Heart right ventricle (tissue), 16 donors: ENCODE measurements around the gene EHMT1. TPM values are rescaled to one million over a fixed set of nuclear protein-coding genes. Genes with fewer than 3 reads are reported as not detected.
A peak's percentile ranks its signal among the peaks of the same experiment; 100 is the strongest.

Experiments
- ATAC-seq, 8 donors: fragments of 200-7000 bp; cut with Tn5 transposase; one replicate each; pipeline ENCODE4 v1.9.1; 2020; ENCODE audit warnings: mild to moderate bottlenecking in 8 of 8, moderate library complexity in 8 of 8, moderate number of reproducible peaks in 1 of 8
- DNase-seq, 2 donors: peaks; one replicate each; pipeline ENCODE4 v3.0.0-alpha.2; 2020
- H3K27ac ChIP-seq, 10 donors: fragments of 200-600 bp; sonication (generic) in 2 of 10; one replicate each; pipeline versions ENCODE4 v1.5.0 to v1.8.0; 2020 to 2022; ENCODE audit warnings: mild to moderate bottlenecking in 3 of 10
- H3K27me3 ChIP-seq, 7 donors: fragments of 200-600 bp; one replicate each; pipeline ENCODE4 v1.8.0; 2021 to 2022; ENCODE audit warnings: mild to moderate bottlenecking in 2 of 7
- H3K36me3 ChIP-seq, 9 donors: fragments of 200-600 bp; sonication (generic) in 1 of 9; one replicate each; pipeline versions ENCODE4 v1.5.0 to v1.8.0; 2020 to 2022; ENCODE audit warnings: mild to moderate bottlenecking in 2 of 9
- H3K4me1 ChIP-seq, 9 donors: fragments of 200-600 bp; sonication (generic) in 1 of 9; one replicate each; pipeline versions ENCODE4 v1.5.0 to v1.8.0; 2020 to 2022; ENCODE audit warnings: mild to moderate bottlenecking in 4 of 9
- H3K4me3 ChIP-seq, 10 donors: fragments of 200-600 bp; sonication (generic) in 2 of 10; one replicate each; pipeline versions ENCODE4 v1.5.0 to v1.8.0; 2020 to 2022; ENCODE audit warnings: mild to moderate bottlenecking in 7 of 10, moderate library complexity in 2 of 10
- H3K9me3 ChIP-seq, 11 donors: fragments of 200-600 bp in 10 of 11; sonication (generic) in 2 of 11; one replicate each; pipeline versions ENCODE4 v1.5.0 to v1.8.0; 2013 to 2022; ENCODE audit warnings: mild to moderate bottlenecking in 2 of 11, control low read depth in 1 of 11, moderate library complexity in 1 of 11
- WGBS, 2 donors: extraction: QIAGEN DNeasy Blood & Tissue Kit; methylation state at CpG; one replicate each; pipeline ENCODE4 v1.1.7; 2013; ENCODE audit warnings: inconsistent platforms in 1 of 2; 5-methylcytosine and 5-hydroxymethylcytosine counted together
- intact Hi-C, 10 donors: fragments of 100-400 bp; cut with DNase I; formaldehyde crosslinking; loops; one replicate each; pipeline versions ENCODE4 v1.11.1 to v1.14.2; 2022
- polyA plus RNA-seq, 2 donors: library from polyadenylated mRNA; stranded (reverse); fragments of 200-250 nt; gene quantifications; one replicate each; pipeline ENCODE4 v1.2.3, GENCODE V29; 2013
- total RNA-seq, 10 donors: library from RNA; stranded (reverse); fragmentation: NEBNext Ultra II Directional in 3 of 10; extraction: Animal tissue kit (Norgen Biotek cat#: 25700) in 3 of 10; gene quantifications; one replicate each; pipeline versions ENCODE4 v1.2.1 to v1.2.4, GENCODE V29; 2021 to 2023
- TF ChIP-seq, protein P1 (sequence below), 9 donors: fragments of 200-600 bp; sonication (generic) in 2 of 9; IDR thresholded peaks; one replicate each; pipeline versions ENCODE4 v1.5.0 to v1.8.0; 2021 to 2022; ENCODE audit warnings: antibody characterized with exemption in 9 of 9, mild to moderate bottlenecking in 5 of 9, moderate library complexity in 1 of 9
- donor health status: Arrhythmogenic right ventricular cardiomyopathy.
- donor health status: ischemic (EF 13 %, LVEDD 7.1; RV severe dilation, severe dysfunction).
- donor health status: healthy with polysubstance abuse.
- donor health status: DM: no; HTN: yes; CAD: no.
- donor health status: DM: no; HTN: no; CAD: no.
- donor health status: ischemic (EF 25% LVEDD 6.9; RV normal size, moderate dysfunction).
- donor health status: ischemic (EF 25% LVEDD 5.7; RV mildly dilated, moderate dysfunction).
- donor health status: healthy.
- donor health status: DM: yes; HTN: yes; CAD: no.
- donor health status: Ischemic cardiomyopathy.
- donor health status: ischemic (EF 35%, LVEDD 5.7; RV mildly dilated, moderate dysfunction).
- donor health status: nonischemic (EF 11% LVEDD 7.7; RV severe dilation, severe dysfunction).
- donor health status: DM: yes; HTN: yes; CAD: no.
- donor health status: PGD.
- donor health status: ischemic (EF 29% LVEDD 5.4; RV normal size, mild dysfunction).
- donor health status: nonischemic (EF 23%, LVEDD 6.1; RV moderate dilation, normal function).

Gene EHMT1
- total and polyA plus RNA-seq, 12 donors, result 19.6 to 45.1 (median 31.1) TPM

DNA sequence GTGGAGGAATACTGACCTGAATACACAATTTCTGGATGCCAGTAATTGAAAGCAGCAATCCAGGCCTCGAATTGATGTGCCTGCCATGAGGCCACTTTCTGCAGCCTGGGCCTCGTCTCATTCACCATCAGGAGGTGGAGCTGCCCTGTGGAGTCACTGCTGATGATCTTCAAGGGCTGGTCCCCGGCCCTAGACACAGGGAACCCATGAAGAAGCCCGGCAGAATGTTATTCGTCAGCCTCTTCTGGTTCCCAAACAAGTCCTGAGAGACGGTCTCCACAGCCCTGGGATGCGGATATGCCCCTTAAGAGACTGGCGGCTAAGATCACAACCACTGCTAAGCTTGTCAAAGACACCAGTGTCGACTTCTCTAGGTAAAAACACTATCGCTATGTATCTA lies 44.6 kb upstream of the EHMT1 start:
- TF ChIP-seq, protein P1, sequence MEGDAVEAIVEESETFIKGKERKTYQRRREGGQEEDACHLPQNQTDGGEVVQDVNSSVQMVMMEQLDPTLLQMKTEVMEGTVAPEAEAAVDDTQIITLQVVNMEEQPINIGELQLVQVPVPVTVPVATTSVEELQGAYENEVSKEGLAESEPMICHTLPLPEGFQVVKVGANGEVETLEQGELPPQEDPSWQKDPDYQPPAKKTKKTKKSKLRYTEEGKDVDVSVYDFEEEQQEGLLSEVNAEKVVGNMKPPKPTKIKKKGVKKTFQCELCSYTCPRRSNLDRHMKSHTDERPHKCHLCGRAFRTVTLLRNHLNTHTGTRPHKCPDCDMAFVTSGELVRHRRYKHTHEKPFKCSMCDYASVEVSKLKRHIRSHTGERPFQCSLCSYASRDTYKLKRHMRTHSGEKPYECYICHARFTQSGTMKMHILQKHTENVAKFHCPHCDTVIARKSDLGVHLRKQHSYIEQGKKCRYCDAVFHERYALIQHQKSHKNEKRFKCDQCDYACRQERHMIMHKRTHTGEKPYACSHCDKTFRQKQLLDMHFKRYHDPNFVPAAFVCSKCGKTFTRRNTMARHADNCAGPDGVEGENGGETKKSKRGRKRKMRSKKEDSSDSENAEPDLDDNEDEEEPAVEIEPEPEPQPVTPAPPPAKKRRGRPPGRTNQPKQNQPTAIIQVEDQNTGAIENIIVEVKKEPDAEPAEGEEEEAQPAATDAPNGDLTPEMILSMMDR (IDR thresholded peaks at IDR 0.05), result no peak
- WGBS, 2 donors, result 84 to 92% methylated on average over 10 of the region's 10 CpGs
- Histone ChIP-seq H3K9me3 (no peaks in the 10 kb centered on the region), H3K27me3 (no peaks in the 10 kb centered on the region), H3K4me1 (peaks cover 15 to 48% (median 39%) of the 10 kb centered on the region in 9 donors), H3K27ac (peak overlapping the region in 2 of 10 donors; percentile 62 to 72), H3K4me3 (no peak overlapping the region), H3K36me3 (peaks cover 0 to 69% (median 23%) of the 10 kb centered on the region in 9 donors)
- intact Hi-C loops, result no loop called here
- no peak for DNase-seq
- no peak for ATAC-seq

DNA sequence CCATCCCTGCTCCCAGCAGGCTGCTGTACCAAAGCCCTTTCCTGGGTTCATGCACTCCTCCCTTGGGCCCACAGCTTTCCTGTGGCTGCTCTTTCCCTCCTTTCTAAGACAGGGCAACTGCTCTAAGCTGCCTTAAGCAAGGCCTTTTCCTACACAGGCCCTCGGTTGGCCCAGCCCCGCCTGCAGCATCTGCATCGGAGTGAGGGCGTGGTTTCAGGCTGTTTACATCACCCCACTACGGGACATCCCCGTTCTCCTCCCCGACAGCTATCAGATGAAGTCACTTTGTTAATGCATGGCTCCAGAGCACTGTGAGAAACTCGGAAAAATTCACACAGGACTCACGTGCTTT lies 43.5 kb upstream of the EHMT1 start:
- no peaks in the 10 kb centered on the region for H3K9me3 ChIP-seq
- WGBS, 2 donors, result 41 to 50% methylated on average over 9 of the region's 9 CpGs
- peaks cover 0 to 65% (median 23%) of the 10 kb centered on the region in 9 donors for H3K36me3 ChIP-seq
- TF ChIP-seq, protein P1 (IDR thresholded peaks at IDR 0.05), result no peak
- no peaks in the 10 kb centered on the region for H3K27me3 ChIP-seq
- intact Hi-C loops, result no loop called here
- DNase-seq (no peak), ATAC-seq (peak in 1 of 8 donors; percentile 9)
- peak overlapping the region in 8 of 10 donors; percentile 0 to 72 (median 62) for H3K27ac ChIP-seq
- peaks cover 15 to 56% (median 43%) of the 10 kb centered on the region in 9 donors for H3K4me1 ChIP-seq
- H3K4me3 ChIP-seq, result no peak overlapping the region

DNA sequence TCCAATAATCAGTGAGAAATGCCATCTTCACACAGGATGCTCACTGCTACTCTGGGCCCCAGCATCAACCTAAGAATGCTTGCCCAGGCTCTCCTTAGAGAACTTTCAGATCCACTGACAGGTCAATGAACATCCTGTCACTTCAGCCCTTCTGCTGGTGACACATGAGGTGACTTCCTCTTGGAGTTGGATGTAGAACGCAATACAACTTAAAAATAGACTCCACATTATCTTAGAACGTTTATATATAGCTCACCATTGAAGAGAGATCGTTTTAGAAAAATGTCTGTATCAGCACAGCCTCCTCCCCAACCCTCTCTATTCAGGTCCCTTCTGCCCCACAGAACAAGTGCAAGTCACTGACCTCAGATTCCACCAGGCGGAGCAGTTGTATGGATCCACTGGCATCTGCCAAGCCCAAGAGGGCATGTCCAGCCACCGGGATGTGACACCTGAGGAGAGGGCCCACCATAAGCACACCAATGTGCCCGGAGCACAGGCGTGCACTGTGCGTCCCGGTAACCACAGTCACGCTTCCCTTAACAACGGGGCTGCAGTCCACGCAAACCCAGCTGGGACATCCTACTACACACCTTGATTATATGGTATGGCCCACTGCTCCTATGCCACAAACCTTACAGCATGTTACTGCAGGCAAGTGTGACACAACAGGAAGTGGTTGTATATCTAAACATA lies 42.9 kb upstream of the EHMT1 start:
- Histone ChIP-seq H3K4me1 (peaks cover 15 to 60% (median 43%) of the 10 kb centered on the region in 9 donors), H3K27ac (peak overlapping the region in 9 of 10 donors; percentile 0 to 72 (median 62)), H3K4me3 (peak overlapping the region in 1 of 10 donors; percentile 1), H3K9me3 (no peaks in the 10 kb centered on the region), H3K36me3 (peaks cover 0 to 60% (median 23%) of the 10 kb centered on the region in 9 donors), H3K27me3 (no peaks in the 10 kb centered on the region)
- ATAC-seq, result peak in 6 of 8 donors; percentile 16 to 69 (median 58)
- 43 to 54% methylated on average over 12 of the region's 12 CpGs for WGBS, 2 donors
- TF ChIP-seq, protein P1 (IDR thresholded peaks at IDR 0.05), result peak in 5 of 9 donors; percentile 17 to 44 (median 35)
- intact Hi-C loops, result no loop called here
- peak in 1 of 2 donors; percentile 30 for DNase-seq

DNA sequence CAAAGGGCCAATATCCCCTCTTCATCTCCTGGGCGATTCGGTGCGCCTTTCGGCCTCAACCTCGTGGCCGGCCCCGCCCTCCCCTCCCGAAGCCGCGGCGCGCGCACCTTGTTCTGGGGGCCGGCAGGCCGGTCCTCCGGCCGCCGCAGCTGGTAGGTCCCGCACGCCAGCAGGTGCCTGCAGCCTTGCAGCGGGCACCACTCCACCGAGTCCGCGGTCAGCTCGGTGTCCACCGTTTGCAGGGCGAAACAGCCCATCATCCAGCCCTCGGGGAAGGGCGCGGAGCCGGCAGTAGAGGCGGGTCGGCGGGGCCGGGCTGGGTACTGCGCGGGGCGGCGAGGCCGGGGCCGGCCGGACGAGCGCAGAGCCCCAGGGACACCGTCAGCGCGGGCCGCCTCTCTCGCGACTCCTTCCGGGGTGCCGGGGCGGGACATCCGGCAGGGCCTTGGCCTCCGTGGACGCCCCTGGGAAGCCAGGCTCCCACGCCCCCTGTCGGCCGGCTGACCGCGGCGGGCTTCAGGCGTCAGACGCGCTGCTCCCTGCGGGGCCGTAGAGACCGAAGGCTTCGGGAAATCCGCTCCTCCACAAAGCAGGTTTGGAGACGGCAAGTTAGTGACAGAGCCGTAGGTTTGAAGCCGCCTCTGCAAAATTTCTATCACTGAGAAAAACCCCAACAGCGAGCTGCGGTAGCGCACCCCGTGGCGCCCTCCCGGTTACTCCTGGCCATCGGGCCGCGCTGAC lies 40.1 kb upstream of the EHMT1 start, which contains the start of gene DPH7:
Gene DPH7, minus strand, starts transcription at position 408 of the 741 bp plus-strand sequence. Its CDS starts 148 bp downstream, at position 260.
- TF ChIP-seq, protein P1 (IDR thresholded peaks at IDR 0.05), result peak; percentile 91 to 100 (median 97)
- peaks cover 0 to 59% (median 25%) of the 10 kb centered on the region in 9 donors for H3K36me3 ChIP-seq
- peak within 1 kb of the TSS; percentile 28 to 91 (median 90) for H3K27ac ChIP-seq
- intact Hi-C loops, result loop anchor here in 2 of 10 donors (2.0 kb wide), 1 partner anchor 26 kb away; the partner anchor contains the start of gene ARRDC1 (in 2 of the 2)
- peak; percentile 91 to 98 (median 95) for ATAC-seq
- DNase-seq, result peak; percentile 97 to 99
- H3K4me3 ChIP-seq, result peak within 1 kb of the TSS; percentile 83 to 98 (median 93)
- H3K27me3 ChIP-seq, result no peaks in the 10 kb centered on the region
- H3K4me1 ChIP-seq, result peaks cover 15 to 60% (median 43%) of the 10 kb centered on the region in 9 donors
- 1% methylated on average over 81 to 82 of the region's 82 CpGs for WGBS, 2 donors
- H3K9me3 ChIP-seq, result no peaks in the 10 kb centered on the region
